MCF 10A (cell line): Measurements from ENCODE around the gene CEP131. TPM values are rescaled to one million over a fixed set of nuclear protein-coding genes. Genes with fewer than 3 reads are reported as not detected.
"Not testable (repeated sequence)": the region's sequence is repeated elsewhere in the genome, so short reads cannot be mapped to it uniquely, and the experiment has no call there.

Experiments used
- BruUV-seq: library from RNA; stranded (reverse); fragments of 400-500 nt; replicated peaks from 2 replicates; lab custom pipeline; 2021; lab: Mats Ljungman, UMichigan
- CTCF ChIA-PET: fragments of 300-600 bp; sonication (Branson Sonifier 250); formaldehyde crosslinking; extraction: SDS; loops from one replicate; lab custom pipeline; 2021; ENCODE audit warnings: antibody characterized with exemption, inconsistent platforms; lab: Yijun Ruan, JAX
- POLR2A ChIA-PET: fragments of 300-600, 350-650 bp; sonication (Branson Sonifier 250); formaldehyde crosslinking; extraction: SDS; loops from one replicate; lab custom pipeline; 2020; ENCODE audit warnings: antibody characterized with exemption, inconsistent platforms; lab: Yijun Ruan, JAX
- DNase-seq: peaks from one replicate; pipeline ENCODE4 v3.0.0-alpha.2; 2018; ENCODE audit not compliant: unreplicated experiment
- H3K27ac Mint-ChIP-seq: one replicate; pipeline ENCODE4 v1.8.0; 2022; ENCODE audit warnings: mild to moderate bottlenecking, low read depth, mixed read lengths; ENCODE audit not compliant: unreplicated experiment
- H3K27me3 Mint-ChIP-seq: one replicate; pipeline ENCODE4 v1.8.0; 2022; ENCODE audit warnings: mixed read lengths; ENCODE audit not compliant: insufficient read depth, unreplicated experiment
- H3K36me3 Mint-ChIP-seq: one replicate; pipeline ENCODE4 v1.8.0; 2022; ENCODE audit warnings: mild to moderate bottlenecking, moderate library complexity, mixed read lengths; ENCODE audit not compliant: insufficient read depth, unreplicated experiment
- H3K4me1 Mint-ChIP-seq: one replicate; pipeline ENCODE4 v1.8.0; 2022; ENCODE audit warnings: mixed read lengths; ENCODE audit not compliant: insufficient read depth, unreplicated experiment
- H3K4me3 Mint-ChIP-seq: one replicate; pipeline ENCODE4 v1.8.0; 2022; ENCODE audit warnings: mild to moderate bottlenecking, moderate library complexity, mixed read lengths; ENCODE audit not compliant: unreplicated experiment
- H3K9me3 Mint-ChIP-seq: one replicate; pipeline ENCODE4 v1.8.0; 2022; ENCODE audit warnings: mixed read lengths; ENCODE audit not compliant: unreplicated experiment
- intact Hi-C: fragments of 100-400 bp; cut with micrococcal nuclease; formaldehyde crosslinking; loops from 2 replicates; pipeline ENCODE4 v1.14.1; 2022
- total RNA-seq: library from RNA; stranded (reverse); gene quantifications from 2 replicates; pipeline ENCODE4 v1.2.3, GENCODE V29; 2022
- TF ChIP-seq, protein P1 (sequence below): fragments of 200-600 bp; IDR thresholded peaks from one replicate; pipeline ENCODE4 v1.8.0; 2022; ENCODE audit warnings: antibody characterized with exemption, mild to moderate bottlenecking; ENCODE audit not compliant: unreplicated experiment

CEP131 gene
- total RNA-seq, 1 experiment from 2014 or later: 9.5 TPM

DNA sequence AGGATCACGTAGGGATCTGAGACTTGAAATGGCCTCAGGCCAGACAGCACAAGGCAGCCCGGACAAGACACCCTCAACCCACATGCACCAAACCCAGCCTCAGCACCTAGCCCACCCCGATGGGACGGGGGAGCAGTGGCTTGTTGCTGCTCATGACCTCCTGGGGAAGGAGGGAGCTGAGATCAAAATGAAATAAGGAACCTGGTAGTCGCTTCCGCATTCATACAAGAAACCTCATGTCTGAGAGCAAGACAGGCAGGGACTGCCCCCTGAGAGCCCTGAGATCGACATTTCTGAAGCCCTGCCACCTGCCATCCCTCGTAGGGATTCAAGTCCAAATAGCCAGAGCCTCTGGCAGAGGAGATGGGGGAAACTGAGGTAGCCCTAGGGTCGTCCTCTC is 5.7 kb upstream of the CEP131 start:
- intact Hi-C loops: no loop called here
- ChIA-PET CTCF (no interaction called here), POLR2A (interaction anchor here (2.6 kb wide), 1 partner anchor 10 kb away, joined by 11 read pairs; the partner anchor contains the start of genes NDUFAF8 and TEPSIN)
- DNase-seq: no peak
- peaks cover 4% of the 10 kb centered on the region for H3K4me1 Mint-ChIP-seq
- H3K27ac Mint-ChIP-seq: no peak overlapping the region
- no peaks in the 10 kb centered on the region for H3K27me3 Mint-ChIP-seq
- H3K36me3 Mint-ChIP-seq: peaks cover 13% of the 10 kb centered on the region
- no peak overlapping the region for H3K4me3 Mint-ChIP-seq
- peaks cover 7% of the 10 kb centered on the region for H3K9me3 Mint-ChIP-seq
- TF ChIP-seq, protein P1, sequence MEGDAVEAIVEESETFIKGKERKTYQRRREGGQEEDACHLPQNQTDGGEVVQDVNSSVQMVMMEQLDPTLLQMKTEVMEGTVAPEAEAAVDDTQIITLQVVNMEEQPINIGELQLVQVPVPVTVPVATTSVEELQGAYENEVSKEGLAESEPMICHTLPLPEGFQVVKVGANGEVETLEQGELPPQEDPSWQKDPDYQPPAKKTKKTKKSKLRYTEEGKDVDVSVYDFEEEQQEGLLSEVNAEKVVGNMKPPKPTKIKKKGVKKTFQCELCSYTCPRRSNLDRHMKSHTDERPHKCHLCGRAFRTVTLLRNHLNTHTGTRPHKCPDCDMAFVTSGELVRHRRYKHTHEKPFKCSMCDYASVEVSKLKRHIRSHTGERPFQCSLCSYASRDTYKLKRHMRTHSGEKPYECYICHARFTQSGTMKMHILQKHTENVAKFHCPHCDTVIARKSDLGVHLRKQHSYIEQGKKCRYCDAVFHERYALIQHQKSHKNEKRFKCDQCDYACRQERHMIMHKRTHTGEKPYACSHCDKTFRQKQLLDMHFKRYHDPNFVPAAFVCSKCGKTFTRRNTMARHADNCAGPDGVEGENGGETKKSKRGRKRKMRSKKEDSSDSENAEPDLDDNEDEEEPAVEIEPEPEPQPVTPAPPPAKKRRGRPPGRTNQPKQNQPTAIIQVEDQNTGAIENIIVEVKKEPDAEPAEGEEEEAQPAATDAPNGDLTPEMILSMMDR: no peak
- no TSS peak for BruUV-seq

DNA sequence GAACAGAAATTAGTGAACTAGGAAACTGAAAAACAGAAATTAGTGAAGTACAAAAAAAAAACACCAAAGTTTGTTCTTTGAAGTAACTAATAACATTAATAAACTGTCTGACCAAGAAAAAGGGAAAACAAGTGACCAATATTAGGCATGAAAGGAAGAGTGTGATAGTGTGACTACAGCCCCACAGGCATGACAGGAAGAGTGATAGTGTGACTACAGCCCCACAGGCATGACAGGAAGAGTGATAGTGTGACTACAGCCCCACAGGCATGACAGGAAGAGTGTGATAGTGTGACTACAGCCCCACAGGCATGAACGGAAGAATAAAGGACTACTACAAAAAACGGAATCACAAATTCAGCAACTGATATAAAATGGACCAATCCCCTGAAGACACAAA is 4.9 kb upstream of the CEP131 start:
- H3K27me3 Mint-ChIP-seq, BruUV-seq, H3K4me1 Mint-ChIP-seq, CTCF ChIA-PET, H3K9me3 Mint-ChIP-seq, DNase-seq, intact Hi-C loops, H3K4me3 Mint-ChIP-seq, H3K27ac Mint-ChIP-seq: not testable (repeated sequence)
- POLR2A ChIA-PET: interaction anchor here (2.1 kb wide), 1 partner anchor 10 kb away, joined by 15 read pairs; the partner anchor contains the start of genes NDUFAF8 and TEPSIN
- H3K36me3 Mint-ChIP-seq: peaks cover 13% of the 10 kb centered on the region

GRCh38 chr17:81223762-81224130 is 981 bp upstream of the CEP131 start:
- no peak for DNase-seq
- no TSS peak for BruUV-seq
- peak overlapping the region; percentile 28 for H3K27ac Mint-ChIP-seq
- no peaks in the 10 kb centered on the region for H3K27me3 Mint-ChIP-seq
- H3K9me3 Mint-ChIP-seq: peaks cover 7% of the 10 kb centered on the region
- H3K4me1 Mint-ChIP-seq: peaks cover 12% of the 10 kb centered on the region
- ChIA-PET POLR2A (interaction anchor here (0.6 kb wide), 1 partner anchor 632 kb away, joined by 3 read pairs; no protein-coding TSS in a partner anchor), CTCF (no interaction called here)
- intact Hi-C loops: no loop called here
- TF ChIP-seq, protein P1: no peak
- peak overlapping the region; percentile 58 for H3K4me3 Mint-ChIP-seq
- no peaks in the 10 kb centered on the region for H3K36me3 Mint-ChIP-seq

DNA sequence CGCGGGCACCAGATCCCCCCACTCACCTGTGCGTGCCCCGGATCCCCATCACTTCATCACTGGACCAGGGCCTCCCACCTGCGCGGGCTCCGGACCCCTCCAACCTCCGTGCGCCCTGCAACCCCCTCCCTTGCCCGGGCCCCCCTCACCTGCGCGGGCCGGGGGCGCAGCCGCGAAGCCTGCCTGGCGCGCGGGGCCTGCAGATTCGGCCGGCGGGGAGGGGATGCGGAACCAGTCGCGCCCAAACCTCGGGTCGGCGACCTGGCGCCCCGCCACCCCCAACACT is 202 bp downstream of the CEP131 start:
- H3K4me3 Mint-ChIP-seq: peak overlapping the region; percentile 58
- no peak overlapping the region for H3K27ac Mint-ChIP-seq
- BruUV-seq: no TSS peak
- H3K9me3 Mint-ChIP-seq: peaks cover 4% of the 10 kb centered on the region
- intact Hi-C loops: no loop called here
- TF ChIP-seq, protein P1: no peak
- no peaks in the 10 kb centered on the region for H3K27me3 Mint-ChIP-seq
- CTCF ChIA-PET: interaction anchor here (0.6 kb wide), 1 partner anchor 16 kb away, joined by 3 read pairs; the partner anchor contains the start of genes NDUFAF8 and TEPSIN
- peaks cover 12% of the 10 kb centered on the region for H3K4me1 Mint-ChIP-seq
- POLR2A ChIA-PET: interaction anchor here (0.6 to 1.4 kb wide), 10 partner anchors 12 to 768 kb away, joined by 3 to 15 read pairs (median 4); partner anchors contain the start of genes NDUFAF8 and TEPSIN
- H3K36me3 Mint-ChIP-seq: no peaks in the 10 kb centered on the region
- no peak for DNase-seq
